Measurements from ENCODE around the gene PTGS1. TPM values are rescaled to one million over a fixed set of nuclear protein-coding genes. Genes with fewer than 3 reads are reported as not detected.

The PTGS1 gene
- total and polyA plus RNA-seq, 9 of the 15 experiments (the other 6 are each of a cell fraction or from before 2014, with no cell fraction given) = 3.4 to 12.9 (median 5.3) TPM

- TF ChIP-seq KDM4B (IDR thresholded peaks at IDR 0.05; ENCODE audit: borderline replicate concordance in 2 of 2, low read depth in 1 of 2) (no peak), LCOR (CRISPR knock-in tag; IDR thresholded peaks at IDR 0.05) (no peak), HOMEZ (CRISPR knock-in tag; IDR thresholded peaks at IDR 0.05) (no peak), HLTF (IDR thresholded peaks at IDR 0.05) (no peak)
Observed at GRCh38 chr9:122389195-122389594, 18.4 kb downstream of the PTGS1 start (continued).

- no peak for DNase-seq (ENCODE audit: extremely low read depth in 1 of 4, low spot score in 3 of 4)
- no peaks in the 10 kb centered on the region for H3K79me2 ChIP-seq (ENCODE audit: control insufficient read depth, insufficient read depth, low read length)
- intact Hi-C loops (cut with micrococcal nuclease) (no loop called here), in situ Hi-C loops (cut with MboI) (no loop called here)
- no peaks in the 10 kb centered on the region for H3K4me1 ChIP-seq (replicated peaks in 1 of 2; ENCODE audit: control insufficient read depth in 2 of 2, insufficient read depth in 2 of 2, low read length in 2 of 2)
- ChIA-PET CTCF (ENCODE audit: low intra/inter-chr PET ratio) (no interaction called here), POLR2A (interaction anchor here (0.7 to 1.8 kb wide), 3 partner anchors 8 to 13 kb away, joined by 3 to 12 read pairs (median 4); no protein-coding TSS in a partner anchor)
- peaks cover 0 to 6% of the 10 kb centered on the region in 2 experiments; a peak in 3 of 5 replicates for H3K27me3 ChIP-seq (ENCODE audit: control insufficient read depth in 2 of 2, insufficient read depth in 2 of 2, low read length in 2 of 2)
- H2AFZ ChIP-seq (ENCODE audit: low read depth, low read length) = no peak overlapping the region
- no peaks in the 10 kb centered on the region for H4K20me1 ChIP-seq (replicated peaks; ENCODE audit: control insufficient read depth, insufficient read depth, low read length)
- no peaks in the 10 kb centered on the region; the same call in 1 of the 2 replicates for H3K9me3 ChIP-seq (replicated peaks; ENCODE audit: control insufficient read depth, insufficient read depth, low read depth, low read length)
- no peak for ATAC-seq
- no peak overlapping the region for H3K9ac ChIP-seq (ENCODE audit: insufficient read depth in 1 of 2, low read depth in 2 of 2, low read length in 2 of 2)
- no peaks in the 10 kb centered on the region for H3K9me1 ChIP-seq (ENCODE audit: control insufficient read depth, insufficient read depth, low read length)
- H3K36me3 ChIP-seq (ENCODE audit: control insufficient read depth, insufficient read depth, low read length) = no peaks in the 10 kb centered on the region
- no peak overlapping the region for H3K27ac ChIP-seq (ENCODE audit: extremely low read depth, low read depth, low read length)
- 26% methylated on average over 11 of the region's 11 CpGs for WGBS (ENCODE audit: insufficient coverage, low coverage, missing lambda C conversion rate)
- BruUV-seq (replicated peaks) = no TSS peak
- FAIRE-seq = no peak
- no peak overlapping the region for H3K4me3 ChIP-seq
- no peak overlapping the region for H3K4me2 ChIP-seq (ENCODE audit: insufficient read depth, low read length)
- TF ChIP-seq SMARCB1 (IDR thresholded peaks at IDR 0.05; ENCODE audit: insufficient read length, low read depth) (no peak), TOE1 (IDR thresholded peaks at IDR 0.05; ENCODE audit: borderline replicate concordance) (no peak), TOE1 (CRISPR knock-in tag; IDR thresholded peaks at IDR 0.05; ENCODE audit: borderline replicate concordance, low read depth) (no peak), RNF219 (CRISPR knock-in tag; IDR thresholded peaks at IDR 0.05) (no peak), HDAC2 (IDR thresholded peaks at IDR 0.05) (no peak), ZNF609 (CRISPR knock-in tag; IDR thresholded peaks at IDR 0.05; ENCODE audit: borderline replicate concordance) (no peak), ZNF143 (CRISPR knock-in tag; IDR thresholded peaks at IDR 0.05) (no peak), NFIC (IDR thresholded peaks at IDR 0.05) (no peak)
Observed at GRCh38 chr9:122389799-122390481, 19.1 kb downstream of the PTGS1 start.
